HL-60 (cell line): ENCODE data around the gene ZNF280C.

Experiments used
- DNase-seq, 2 experiments: peaks; one replicate each; pipeline ENCODE4 v3.0.0-alpha.2; 2010 to 2020; ENCODE audit warnings: low read depth in 1 of 2, low spot score in 1 of 2
- H3K27ac ChIP-seq: fragments of 250-450 bp; sonication (Bioruptor Pico); replicated peaks from 2 replicates; pipeline ENCODE4 v1.5.1; 2020; ENCODE audit warnings: mild to moderate bottlenecking, moderate library complexity
- H3K27me3 ChIP-seq: fragments of 250-450 bp; sonication (Bioruptor Pico); 2 replicates; pipeline ENCODE4 v1.5.1; 2021; ENCODE audit warnings: mild to moderate bottlenecking, moderate library complexity; ENCODE audit not compliant: insufficient read depth, poor library complexity, severe bottlenecking
- H3K4me3 ChIP-seq: replicated peaks from 2 replicates; pipeline ENCODE4 v1.5.1; 2011; ENCODE audit warnings: mild to moderate bottlenecking, control low read depth, low read length; ENCODE audit not compliant: insufficient read depth
- CTCF ChIP-seq: IDR thresholded peaks from one replicate; pipeline ENCODE4 v1.5.1; 2011; ENCODE audit warnings: low read length, control low read depth, inconsistent platforms; ENCODE audit not compliant: insufficient read depth
- GABPA ChIP-seq: IDR thresholded peaks from 2 replicates; pipeline ENCODE4 v1.6.1; 2012; ENCODE audit warnings: low read depth
- POLR2AphosphoS5 ChIP-seq: IDR thresholded peaks from 2 replicates; pipeline ENCODE4 v1.6.1; 2012; ENCODE audit warnings: low read depth
- SPI1 ChIP-seq: IDR thresholded peaks from 2 replicates; pipeline ENCODE4 v1.6.1; 2012; ENCODE audit warnings: low read depth, mild to moderate bottlenecking, borderline replicate concordance
- TF ChIP-seq, protein P1 (sequence below): IDR thresholded peaks from 2 replicates; pipeline ENCODE4 v1.6.1; 2012; ENCODE audit warnings: low read depth; ENCODE audit not compliant: insufficient replicate concordance

Gene ZNF280C

GRCh38 chrX:130296743-130297142, 28.0 kb upstream of the ZNF280C start:
- H3K4me3 ChIP-seq = no peak overlapping the region
- no peak for TF ChIP-seq POLR2AphosphoS5
- TF ChIP-seq CTCF = no peak
- peak; percentile 12; the same call in 1 of the 2 replicates for TF ChIP-seq SPI1
- TF ChIP-seq, protein P1, sequence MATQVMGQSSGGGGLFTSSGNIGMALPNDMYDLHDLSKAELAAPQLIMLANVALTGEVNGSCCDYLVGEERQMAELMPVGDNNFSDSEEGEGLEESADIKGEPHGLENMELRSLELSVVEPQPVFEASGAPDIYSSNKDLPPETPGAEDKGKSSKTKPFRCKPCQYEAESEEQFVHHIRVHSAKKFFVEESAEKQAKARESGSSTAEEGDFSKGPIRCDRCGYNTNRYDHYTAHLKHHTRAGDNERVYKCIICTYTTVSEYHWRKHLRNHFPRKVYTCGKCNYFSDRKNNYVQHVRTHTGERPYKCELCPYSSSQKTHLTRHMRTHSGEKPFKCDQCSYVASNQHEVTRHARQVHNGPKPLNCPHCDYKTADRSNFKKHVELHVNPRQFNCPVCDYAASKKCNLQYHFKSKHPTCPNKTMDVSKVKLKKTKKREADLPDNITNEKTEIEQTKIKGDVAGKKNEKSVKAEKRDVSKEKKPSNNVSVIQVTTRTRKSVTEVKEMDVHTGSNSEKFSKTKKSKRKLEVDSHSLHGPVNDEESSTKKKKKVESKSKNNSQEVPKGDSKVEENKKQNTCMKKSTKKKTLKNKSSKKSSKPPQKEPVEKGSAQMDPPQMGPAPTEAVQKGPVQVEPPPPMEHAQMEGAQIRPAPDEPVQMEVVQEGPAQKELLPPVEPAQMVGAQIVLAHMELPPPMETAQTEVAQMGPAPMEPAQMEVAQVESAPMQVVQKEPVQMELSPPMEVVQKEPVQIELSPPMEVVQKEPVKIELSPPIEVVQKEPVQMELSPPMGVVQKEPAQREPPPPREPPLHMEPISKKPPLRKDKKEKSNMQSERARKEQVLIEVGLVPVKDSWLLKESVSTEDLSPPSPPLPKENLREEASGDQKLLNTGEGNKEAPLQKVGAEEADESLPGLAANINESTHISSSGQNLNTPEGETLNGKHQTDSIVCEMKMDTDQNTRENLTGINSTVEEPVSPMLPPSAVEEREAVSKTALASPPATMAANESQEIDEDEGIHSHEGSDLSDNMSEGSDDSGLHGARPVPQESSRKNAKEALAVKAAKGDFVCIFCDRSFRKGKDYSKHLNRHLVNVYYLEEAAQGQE = no peak
- TF ChIP-seq GABPA = no peak
- no peak overlapping the region for H3K27ac ChIP-seq
- H3K27me3 ChIP-seq = peaks cover 2% of the 10 kb centered on the region
- no peak for DNase-seq

- Histone ChIP-seq H3K27ac (no peak overlapping the region), H3K4me3 (no peak overlapping the region), H3K27me3 (peaks cover 2% of the 10 kb centered on the region)
- TF ChIP-seq POLR2AphosphoS5 (no peak), GABPA (no peak), SPI1 (no peak), CTCF (no peak)
- TF ChIP-seq, protein P1 = no peak
- no peak for DNase-seq
Observed at GRCh38 chrX:130296297-130296678, 27.6 kb upstream of the ZNF280C start.

- DNase-seq = no peak
- TF ChIP-seq GABPA (no peak), POLR2AphosphoS5 (no peak), SPI1 (no peak), CTCF (no peak)
- TF ChIP-seq, protein P1 = no peak
- peaks cover 2% of the 10 kb centered on the region for H3K27me3 ChIP-seq
- no peak overlapping the region for H3K4me3 ChIP-seq
- H3K27ac ChIP-seq = no peak overlapping the region
Observed at GRCh38 chrX:130295519-130296296, 27.0 kb upstream of the ZNF280C start.
